Measurements from ENCODE around the gene BPIFB6. TPM values are rescaled to one million over a fixed set of nuclear protein-coding genes. Genes with fewer than 3 reads are reported as not detected.

BPIFB6 gene
- total RNA-seq, 1 donor from 2014 or later: not detected

GRCh38 chr20:33059741-33060390 is 28.4 kb downstream of the BPIFB6 start:
- Histone ChIP-seq H3K36me3 (ENCODE audit: control insufficient read depth, insufficient read depth, low read length) (no peaks in the 10 kb centered on the region), H3K27me3 (ENCODE audit: control insufficient read depth, insufficient read depth, low read length) (peaks cover 2% of the 10 kb centered on the region), H3K4me3 (ENCODE audit: low read depth, low read length) (no peak overlapping the region)
- DNase-seq (ENCODE audit: low read depth): no peak
- FAIRE-seq: no peak
- TF ChIP-seq CTCF (IDR thresholded peaks at IDR 0.05; ENCODE audit: insufficient read depth, low read length, severe bottlenecking): no peak

GRCh38 chr20:33061658-33062028 is 30.2 kb downstream of the BPIFB6 start:
- Histone ChIP-seq H3K36me3 (ENCODE audit: control insufficient read depth, insufficient read depth, low read length) (no peaks in the 10 kb centered on the region), H3K4me3 (ENCODE audit: low read depth, low read length) (no peak overlapping the region), H3K27me3 (ENCODE audit: control insufficient read depth, insufficient read depth, low read length) (peaks cover 2% of the 10 kb centered on the region)
- no peak for TF ChIP-seq CTCF (IDR thresholded peaks at IDR 0.05; ENCODE audit: insufficient read depth, low read length, severe bottlenecking)
- no peak for FAIRE-seq
- no peak for DNase-seq (ENCODE audit: low read depth)

GRCh38 chr20:33062105-33062824 is 30.8 kb downstream of the BPIFB6 start:
- no peak for DNase-seq (ENCODE audit: low read depth)
- Histone ChIP-seq H3K36me3 (ENCODE audit: control insufficient read depth, insufficient read depth, low read length) (no peaks in the 10 kb centered on the region), H3K4me3 (ENCODE audit: low read depth, low read length) (no peak overlapping the region), H3K27me3 (ENCODE audit: control insufficient read depth, insufficient read depth, low read length) (peaks cover 2% of the 10 kb centered on the region)
- FAIRE-seq: no peak
- no peak for TF ChIP-seq CTCF (IDR thresholded peaks at IDR 0.05; ENCODE audit: insufficient read depth, low read length, severe bottlenecking)

GRCh38 chr20:33062825-33063149 is 31.3 kb downstream of the BPIFB6 start:
- no peak overlapping the region for H3K4me3 ChIP-seq (ENCODE audit: low read depth, low read length)
- H3K36me3 ChIP-seq (ENCODE audit: control insufficient read depth, insufficient read depth, low read length): no peaks in the 10 kb centered on the region
- DNase-seq (ENCODE audit: low read depth) (no peak), FAIRE-seq (no peak)
- H3K27me3 ChIP-seq (ENCODE audit: control insufficient read depth, insufficient read depth, low read length): peaks cover 2% of the 10 kb centered on the region
- no peak for TF ChIP-seq CTCF (IDR thresholded peaks at IDR 0.05; ENCODE audit: insufficient read depth, low read length, severe bottlenecking)

- FAIRE-seq (peak; percentile 36), DNase-seq (ENCODE audit: low read depth) (no peak)
- Histone ChIP-seq H3K36me3 (ENCODE audit: control insufficient read depth, insufficient read depth, low read length) (no peaks in the 10 kb centered on the region), H3K4me3 (ENCODE audit: low read depth, low read length) (no peak overlapping the region), H3K27me3 (ENCODE audit: control insufficient read depth, insufficient read depth, low read length) (no peaks in the 10 kb centered on the region)
- TF ChIP-seq CTCF (IDR thresholded peaks at IDR 0.05; ENCODE audit: insufficient read depth, low read length, severe bottlenecking): no peak
Observed at GRCh38 chr20:33063271-33063670, 31.8 kb downstream of the BPIFB6 start.
